GM10266 (cell line): ENCODE measurements around the gene TLE3.

Experiments used
- DNase-seq: peaks from one replicate; pipeline ENCODE4 v3.0.0; 2012; ENCODE audit errors: extremely low spot score
- CTCF ChIP-seq: IDR thresholded peaks from 2 replicates; pipeline ENCODE4 v1.5.1; 2012; ENCODE audit warnings: mild to moderate bottlenecking, low read depth; ENCODE audit not compliant: control insufficient read depth, insufficient read depth; ENCODE audit errors: missing control alignments

The TLE3 gene

DNA sequence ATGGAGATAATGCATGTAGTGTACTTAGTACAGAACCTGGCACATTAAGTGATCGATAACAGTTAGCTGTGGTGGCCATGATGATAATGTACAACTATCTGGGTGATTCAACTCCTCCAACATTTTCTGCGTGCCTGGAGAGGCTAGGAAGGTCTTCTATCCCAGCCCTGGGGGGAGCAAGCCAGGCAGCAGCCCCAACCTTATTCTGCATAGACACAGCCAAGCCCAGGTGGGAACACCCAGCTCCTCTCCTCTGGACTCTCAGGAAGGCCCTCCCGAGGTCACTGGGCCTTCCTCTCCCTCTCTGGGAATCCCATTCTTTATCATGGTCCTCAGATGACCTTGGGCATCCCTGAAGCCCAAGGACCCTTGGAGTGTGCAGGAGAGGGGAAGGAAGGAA lies 5.1 kb upstream of the TLE3 start:
- no peak for TF ChIP-seq CTCF
- DNase-seq: no peak

- TF ChIP-seq CTCF: no peak
- no peak for DNase-seq
Measured at GRCh38 chr15:70101459-70102113, 3.9 kb upstream of the TLE3 start.

- peak; percentile 10 for TF ChIP-seq CTCF
- DNase-seq: no peak
Measured at GRCh38 chr15:70100474-70101341, 3.0 kb upstream of the TLE3 start.

DNA sequence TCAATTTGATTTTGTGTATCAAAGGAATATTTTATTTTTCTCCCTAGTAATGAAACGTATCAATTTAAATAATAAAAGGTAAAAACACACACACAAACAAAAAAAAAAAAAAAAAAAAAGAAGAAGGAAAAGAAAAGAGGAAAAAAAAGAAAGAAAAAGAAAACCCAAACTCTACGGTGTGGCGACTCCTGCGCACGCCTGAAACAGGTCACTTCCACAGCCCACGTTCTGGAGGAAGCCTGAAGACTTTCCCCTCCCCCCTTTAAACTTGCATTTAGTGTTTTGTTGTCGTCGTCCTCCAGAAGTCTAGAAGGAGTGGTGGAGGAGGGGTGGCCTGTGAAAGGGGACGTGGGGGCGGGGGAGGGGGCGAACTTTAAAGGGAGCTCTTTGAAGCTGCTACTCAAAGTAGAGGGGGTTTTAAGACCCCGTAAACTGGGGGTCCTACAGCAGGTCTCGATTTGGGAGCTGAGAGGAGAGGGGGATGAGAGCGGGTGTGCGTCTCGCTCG lies 2.3 kb upstream of the TLE3 start:
- peak; percentile 49 for DNase-seq
- TF ChIP-seq CTCF: no peak

- TF ChIP-seq CTCF: no peak
- DNase-seq: peak; percentile 100
Measured at GRCh38 chr15:70099167-70099966, 1.6 kb upstream of the TLE3 start.

GRCh38 chr15:70098461-70099166 lies 897 bp upstream of the TLE3 start:
- TF ChIP-seq CTCF: no peak
- DNase-seq: no peak
